HEK293 (cell line): ENCODE results near the gene MUS81.

Source experiments
- BCL11A ChIP-seq: fragments of 450-650 bp; formaldehyde crosslinking; IDR thresholded peaks from 2 replicates; pipeline ENCODE4 v1.5.1; 2016; ENCODE audit warnings: low read depth, missing biosample characterization, missing genetic modification characterization
- CTCF ChIP-seq: fragments of 450-650 bp; formaldehyde crosslinking; IDR thresholded peaks from 2 replicates; pipeline ENCODE4 v1.5.1; 2016; ENCODE audit warnings: missing biosample characterization, missing genetic modification characterization
- HOXD13 ChIP-seq: sonication (generic); formaldehyde crosslinking; IDR thresholded peaks from 2 replicates; pipeline ENCODE4 v1.8.0; 2022; ENCODE audit warnings: missing genetic modification reagents, borderline replicate concordance
- OSR2 ChIP-seq: fragments of 450-650 bp; formaldehyde crosslinking; IDR thresholded peaks from 2 replicates; pipeline ENCODE4 v1.5.1; 2016; ENCODE audit warnings: missing biosample characterization, missing genetic modification characterization
- OVOL3 ChIP-seq: fragments of 450-650 bp; formaldehyde crosslinking; IDR thresholded peaks from 2 replicates; pipeline ENCODE4 v1.5.1; 2016; ENCODE audit warnings: missing biosample characterization, missing genetic modification characterization
- REPIN1 ChIP-seq: fragments of 450-650 bp; formaldehyde crosslinking; IDR thresholded peaks from 2 replicates; pipeline ENCODE4 v1.5.1; 2017; ENCODE audit warnings: missing biosample characterization, missing genetic modification characterization, low read depth
- SP3 ChIP-seq: fragments of 450-650 bp; formaldehyde crosslinking; IDR thresholded peaks from 2 replicates; pipeline ENCODE4 v1.5.1; 2016; ENCODE audit warnings: missing biosample characterization, missing genetic modification characterization
- SP7 ChIP-seq: fragments of 450-650 bp; formaldehyde crosslinking; IDR thresholded peaks from 2 replicates; pipeline ENCODE4 v1.5.1; 2016; ENCODE audit warnings: missing biosample characterization, missing genetic modification characterization
- WT1 ChIP-seq: fragments of 450-650 bp; formaldehyde crosslinking; IDR thresholded peaks from 2 replicates; pipeline ENCODE4 v1.5.1; 2016; ENCODE audit warnings: missing biosample characterization, missing genetic modification characterization
- ZBTB21 ChIP-seq: fragments of 450-650 bp; formaldehyde crosslinking; IDR thresholded peaks from 2 replicates; pipeline ENCODE4 v1.5.1; 2017; ENCODE audit warnings: missing biosample characterization, missing genetic modification characterization
- ZIC2 ChIP-seq: fragments of 450-650 bp; formaldehyde crosslinking; IDR thresholded peaks from 2 replicates; pipeline ENCODE4 v1.5.1; 2016; ENCODE audit warnings: missing biosample characterization, missing genetic modification characterization
- ZNF138 ChIP-seq: fragments of 450-650 bp; formaldehyde crosslinking; IDR thresholded peaks from 2 replicates; pipeline ENCODE4 v1.5.1; 2016; ENCODE audit warnings: missing biosample characterization, missing genetic modification characterization, borderline replicate concordance
- ZNF140 ChIP-seq: fragments of 450-650 bp; formaldehyde crosslinking; IDR thresholded peaks from 2 replicates; pipeline ENCODE4 v1.5.1; 2016; ENCODE audit warnings: missing biosample characterization, missing genetic modification characterization
- ZNF202 ChIP-seq: fragments of 450-650 bp; formaldehyde crosslinking; IDR thresholded peaks from 2 replicates; pipeline ENCODE4 v1.5.1; 2016; ENCODE audit warnings: missing biosample characterization, missing genetic modification characterization, borderline replicate concordance
- ZNF24 ChIP-seq: fragments of 450-650 bp; formaldehyde crosslinking; IDR thresholded peaks from 2 replicates; pipeline ENCODE4 v1.5.1; 2016; ENCODE audit warnings: missing biosample characterization, missing genetic modification characterization
- ZNF274 ChIP-seq, 2 experiments: fragments of 200-500 bp in 1 of 2; fragments of 450-650 bp in 1 of 2; sonication (Bioruptor generic) in 1 of 2; formaldehyde crosslinking in 1 of 2; IDR thresholded peaks; 2 replicates each; pipeline versions ENCODE4 v1.5.1 to v1.6.1; 2014 to 2016; ENCODE audit warnings: borderline replicate concordance in 1 of 2, inconsistent platforms in 1 of 2, low read length in 1 of 2, missing biosample characterization in 1 of 2, missing genetic modification characterization in 1 of 2
- ZNF302 ChIP-seq: fragments of 450-650 bp; formaldehyde crosslinking; IDR thresholded peaks from 2 replicates; pipeline ENCODE4 v1.5.1; 2016; ENCODE audit warnings: missing biosample characterization, missing genetic modification characterization, low read depth
- ZNF311 ChIP-seq: fragments of 450-650 bp; formaldehyde crosslinking; IDR thresholded peaks from 2 replicates; pipeline ENCODE4 v1.5.1; 2017; ENCODE audit warnings: missing biosample characterization, missing genetic modification characterization, borderline replicate concordance
- ZNF324 ChIP-seq: fragments of 450-650 bp; formaldehyde crosslinking; IDR thresholded peaks from 2 replicates; pipeline ENCODE4 v1.5.1; 2016; ENCODE audit warnings: missing biosample characterization, missing genetic modification characterization
- ZNF335 ChIP-seq: fragments of 450-650 bp; formaldehyde crosslinking; conservative IDR thresholded peaks from 2 replicates; pipeline ENCODE4 v1.5.1; 2016; ENCODE audit warnings: missing biosample characterization, missing genetic modification characterization
- ZNF354C ChIP-seq: fragments of 450-650 bp; formaldehyde crosslinking; IDR thresholded peaks from 2 replicates; pipeline ENCODE4 v1.5.1; 2016; ENCODE audit warnings: missing biosample characterization, missing genetic modification characterization, low read depth, borderline replicate concordance
- ZNF362 ChIP-seq: fragments of 450-650 bp; formaldehyde crosslinking; IDR thresholded peaks from 2 replicates; pipeline ENCODE4 v1.5.1; 2016; ENCODE audit warnings: missing biosample characterization, missing genetic modification characterization
- ZNF366 ChIP-seq: fragments of 450-650 bp; formaldehyde crosslinking; conservative IDR thresholded peaks from 2 replicates; pipeline ENCODE4 v1.5.1; 2016; ENCODE audit warnings: missing biosample characterization, missing genetic modification characterization
- ZNF433 ChIP-seq: fragments of 450-650 bp; formaldehyde crosslinking; IDR thresholded peaks from 2 replicates; pipeline ENCODE4 v1.5.1; 2016; ENCODE audit warnings: missing biosample characterization, missing genetic modification characterization, low read depth
- ZNF501 ChIP-seq: fragments of 450-650 bp; formaldehyde crosslinking; IDR thresholded peaks from 2 replicates; pipeline ENCODE4 v1.5.1; 2016; ENCODE audit warnings: missing biosample characterization, missing genetic modification characterization
- ZNF549 ChIP-seq: fragments of 450-650 bp; IDR thresholded peaks from 2 replicates; pipeline ENCODE4 v1.5.1; 2018; ENCODE audit warnings: missing biosample characterization, missing genetic modification characterization, mild to moderate bottlenecking, inconsistent platforms, moderate library complexity
- ZNF624 ChIP-seq: fragments of 450-650 bp; formaldehyde crosslinking; IDR thresholded peaks from 2 replicates; pipeline ENCODE4 v1.5.1; 2017; ENCODE audit warnings: missing biosample characterization, missing genetic modification characterization
- ZNF629 ChIP-seq: fragments of 450-650 bp; formaldehyde crosslinking; IDR thresholded peaks from 2 replicates; pipeline ENCODE4 v1.5.1; 2017; ENCODE audit warnings: missing biosample characterization, missing genetic modification characterization
- ZNF692 ChIP-seq: fragments of 450-650 bp; formaldehyde crosslinking; IDR thresholded peaks from 2 replicates; pipeline ENCODE4 v1.5.1; 2016; ENCODE audit warnings: missing biosample characterization, missing genetic modification characterization
- ZNF701 ChIP-seq: fragments of 450-650 bp; formaldehyde crosslinking; IDR thresholded peaks from 2 replicates; pipeline ENCODE4 v1.5.1; 2016; ENCODE audit warnings: missing biosample characterization, missing genetic modification characterization
- ZNF843 ChIP-seq: fragments of 450-650 bp; formaldehyde crosslinking; IDR thresholded peaks from 2 replicates; pipeline ENCODE4 v1.5.1; 2016; ENCODE audit warnings: missing biosample characterization, missing genetic modification characterization
- TF ChIP-seq, protein P1 (sequence below): fragments of 450-650 bp; IDR thresholded peaks from 2 replicates; pipeline ENCODE4 v1.5.1; 2018; ENCODE audit warnings: missing biosample characterization, missing genetic modification characterization
- TF ChIP-seq, protein P2 (sequence below): fragments of 450-650 bp; formaldehyde crosslinking; IDR thresholded peaks from 2 replicates; pipeline ENCODE4 v1.5.1; 2017; ENCODE audit warnings: missing biosample characterization, missing genetic modification characterization

The MUS81 gene

GRCh38 chr11:65884716-65885092 is 24.5 kb downstream of the MUS81 start (continued):
- TF ChIP-seq, protein P1, sequence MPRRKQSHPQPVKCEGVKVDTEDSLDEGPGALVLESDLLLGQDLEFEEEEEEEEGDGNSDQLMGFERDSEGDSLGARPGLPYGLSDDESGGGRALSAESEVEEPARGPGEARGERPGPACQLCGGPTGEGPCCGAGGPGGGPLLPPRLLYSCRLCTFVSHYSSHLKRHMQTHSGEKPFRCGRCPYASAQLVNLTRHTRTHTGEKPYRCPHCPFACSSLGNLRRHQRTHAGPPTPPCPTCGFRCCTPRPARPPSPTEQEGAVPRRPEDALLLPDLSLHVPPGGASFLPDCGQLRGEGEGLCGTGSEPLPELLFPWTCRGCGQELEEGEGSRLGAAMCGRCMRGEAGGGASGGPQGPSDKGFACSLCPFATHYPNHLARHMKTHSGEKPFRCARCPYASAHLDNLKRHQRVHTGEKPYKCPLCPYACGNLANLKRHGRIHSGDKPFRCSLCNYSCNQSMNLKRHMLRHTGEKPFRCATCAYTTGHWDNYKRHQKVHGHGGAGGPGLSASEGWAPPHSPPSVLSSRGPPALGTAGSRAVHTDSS: no peak
- TF ChIP-seq OSR2 (tag by site-specific recombination) (no peak), ZNF629 (no peak), ZNF362 (no peak), HOXD13 (CRISPR knock-in tag) (no peak), ZNF324 (no peak), ZIC2 (tag by site-specific recombination) (no peak), CTCF (tag by site-specific recombination) (peak; percentile 98), ZNF138 (no peak), SP3 (peak; percentile 26; the same call in 1 of the 2 replicates), ZNF501 (tag by site-specific recombination) (0 out of 2 replicates have a peak, but pooled peaks have one; percentile 28), ZNF274 (IDR thresholded peaks at IDR 0.05; ENCODE audit: low read length) (no peak), ZNF274 (tag by site-specific recombination; IDR thresholded peaks at IDR 0.05; ENCODE audit: borderline replicate concordance) (no peak), ZNF549 (tag by site-specific recombination) (no peak), SP7 (tag by site-specific recombination) (0 out of 2 replicates have a peak, but pooled peaks have one; percentile 27), REPIN1 (tag by site-specific recombination) (no peak), WT1 (tag by site-specific recombination) (no peak), ZNF311 (tag by site-specific recombination) (no peak), ZNF335 (tag by site-specific recombination) (no peak), ZNF433 (tag by site-specific recombination) (no peak), ZNF202 (tag by site-specific recombination) (no peak), ZNF692 (tag by site-specific recombination) (no peak), ZNF843 (tag by site-specific recombination) (no peak), ZNF701 (tag by site-specific recombination) (no peak), BCL11A (tag by site-specific recombination) (0 out of 2 replicates have a peak, but pooled peaks have one; percentile 35), ZNF24 (tag by site-specific recombination) (no peak), ZNF354C (no peak), ZNF140 (no peak), ZNF366 (tag by site-specific recombination) (peak; percentile 76), ZBTB21 (tag by site-specific recombination) (no peak), ZNF302 (no peak), ZNF624 (no peak), OVOL3 (tag by site-specific recombination) (no peak)
- TF ChIP-seq, protein P2, sequence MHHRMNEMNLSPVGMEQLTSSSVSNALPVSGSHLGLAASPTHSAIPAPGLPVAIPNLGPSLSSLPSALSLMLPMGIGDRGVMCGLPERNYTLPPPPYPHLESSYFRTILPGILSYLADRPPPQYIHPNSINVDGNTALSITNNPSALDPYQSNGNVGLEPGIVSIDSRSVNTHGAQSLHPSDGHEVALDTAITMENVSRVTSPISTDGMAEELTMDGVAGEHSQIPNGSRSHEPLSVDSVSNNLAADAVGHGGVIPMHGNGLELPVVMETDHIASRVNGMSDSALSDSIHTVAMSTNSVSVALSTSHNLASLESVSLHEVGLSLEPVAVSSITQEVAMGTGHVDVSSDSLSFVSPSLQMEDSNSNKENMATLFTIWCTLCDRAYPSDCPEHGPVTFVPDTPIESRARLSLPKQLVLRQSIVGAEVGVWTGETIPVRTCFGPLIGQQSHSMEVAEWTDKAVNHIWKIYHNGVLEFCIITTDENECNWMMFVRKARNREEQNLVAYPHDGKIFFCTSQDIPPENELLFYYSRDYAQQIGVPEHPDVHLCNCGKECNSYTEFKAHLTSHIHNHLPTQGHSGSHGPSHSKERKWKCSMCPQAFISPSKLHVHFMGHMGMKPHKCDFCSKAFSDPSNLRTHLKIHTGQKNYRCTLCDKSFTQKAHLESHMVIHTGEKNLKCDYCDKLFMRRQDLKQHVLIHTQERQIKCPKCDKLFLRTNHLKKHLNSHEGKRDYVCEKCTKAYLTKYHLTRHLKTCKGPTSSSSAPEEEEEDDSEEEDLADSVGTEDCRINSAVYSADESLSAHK (tag by site-specific recombination): no peak
